IPS-18a (cell line): ENCODE measurements around the gene SCUBE1.

Experiments used
- H3K27ac ChIP-seq: one replicate; pipeline ENCODE4 v1.5.1; 2013; ENCODE audit warnings: low read length
- H3K27me3 ChIP-seq: one replicate; pipeline ENCODE4 v1.6.1; 2013; ENCODE audit warnings: mild to moderate bottlenecking, low read length; ENCODE audit not compliant: control insufficient read depth, insufficient read depth
- H3K36me3 ChIP-seq: one replicate; pipeline ENCODE4 v1.6.1; 2013; ENCODE audit warnings: low read depth, low read length; ENCODE audit not compliant: control insufficient read depth
- H3K4me1 ChIP-seq: one replicate; pipeline ENCODE4 v1.6.1; 2013; ENCODE audit warnings: low read depth, low read length; ENCODE audit not compliant: control insufficient read depth
- H3K4me3 ChIP-seq: one replicate; pipeline ENCODE4 v1.5.1; 2013; ENCODE audit warnings: low read length
- H3K9ac ChIP-seq: one replicate; pipeline ENCODE4 v1.6.1; 2013; ENCODE audit warnings: mild to moderate bottlenecking, low read length, moderate library complexity
- H3K9me3 ChIP-seq: one replicate; pipeline ENCODE4 v1.6.1; 2013; ENCODE audit warnings: low read depth, low read length; ENCODE audit not compliant: control insufficient read depth

Gene SCUBE1

GRCh38 chr22:43237280-43237679 is 105.9 kb downstream of the SCUBE1 start:
- no peaks in the 10 kb centered on the region for H3K36me3 ChIP-seq
- no peak overlapping the region for H3K9ac ChIP-seq
- H3K9me3 ChIP-seq = no peaks in the 10 kb centered on the region
- H3K4me1 ChIP-seq = no peaks in the 10 kb centered on the region
- no peaks in the 10 kb centered on the region for H3K27me3 ChIP-seq
- no peak overlapping the region for H3K4me3 ChIP-seq
- H3K27ac ChIP-seq = no peak overlapping the region

GRCh38 chr22:43236411-43237166 is 106.6 kb downstream of the SCUBE1 start:
- Histone ChIP-seq H3K27me3 (no peaks in the 10 kb centered on the region), H3K27ac (no peak overlapping the region), H3K4me1 (no peaks in the 10 kb centered on the region)

GRCh38 chr22:43235445-43236409 is 107.4 kb downstream of the SCUBE1 start:
- Histone ChIP-seq H3K9me3 (no peaks in the 10 kb centered on the region), H3K4me3 (no peak overlapping the region), H3K9ac (no peak overlapping the region), H3K4me1 (no peaks in the 10 kb centered on the region), H3K36me3 (no peaks in the 10 kb centered on the region), H3K27me3 (no peaks in the 10 kb centered on the region), H3K27ac (no peak overlapping the region)

More at GRCh38 chr22:43236411-43237166, 106.6 kb downstream of the SCUBE1 start:
- no peaks in the 10 kb centered on the region for H3K36me3 ChIP-seq
- H3K4me3 ChIP-seq = no peak overlapping the region
- H3K9ac ChIP-seq = no peak overlapping the region
- H3K9me3 ChIP-seq = no peaks in the 10 kb centered on the region

GRCh38 chr22:43234264-43234988 is 108.7 kb downstream of the SCUBE1 start:
- Histone ChIP-seq H3K9me3 (no peaks in the 10 kb centered on the region), H3K4me1 (no peaks in the 10 kb centered on the region), H3K36me3 (no peaks in the 10 kb centered on the region), H3K27me3 (no peaks in the 10 kb centered on the region), H3K9ac (no peak overlapping the region), H3K27ac (no peak overlapping the region), H3K4me3 (no peak overlapping the region)

GRCh38 chr22:43233529-43233928 is 109.6 kb downstream of the SCUBE1 start:
- no peaks in the 10 kb centered on the region for H3K36me3 ChIP-seq
- H3K27me3 ChIP-seq = no peaks in the 10 kb centered on the region
- no peak overlapping the region for H3K27ac ChIP-seq
- no peak overlapping the region for H3K4me3 ChIP-seq
- no peaks in the 10 kb centered on the region for H3K4me1 ChIP-seq
- no peaks in the 10 kb centered on the region for H3K9me3 ChIP-seq
- no peak overlapping the region for H3K9ac ChIP-seq

GRCh38 chr22:43232445-43232844 is 110.7 kb downstream of the SCUBE1 start:
- Histone ChIP-seq H3K4me3 (no peak overlapping the region), H3K36me3 (no peaks in the 10 kb centered on the region), H3K4me1 (no peaks in the 10 kb centered on the region), H3K27me3 (no peaks in the 10 kb centered on the region), H3K9ac (no peak overlapping the region), H3K9me3 (no peaks in the 10 kb centered on the region), H3K27ac (no peak overlapping the region)

GRCh38 chr22:43231724-43232034 is 111.5 kb downstream of the SCUBE1 start:
- Histone ChIP-seq H3K4me1 (no peaks in the 10 kb centered on the region), H3K27me3 (no peaks in the 10 kb centered on the region), H3K9me3 (no peaks in the 10 kb centered on the region), H3K27ac (no peak overlapping the region), H3K9ac (no peak overlapping the region), H3K4me3 (no peak overlapping the region), H3K36me3 (no peaks in the 10 kb centered on the region)

GRCh38 chr22:43230971-43231723 is 112.0 kb downstream of the SCUBE1 start:
- no peaks in the 10 kb centered on the region for H3K9me3 ChIP-seq
- H3K9ac ChIP-seq = no peak overlapping the region
- peak overlapping the region; percentile 46 for H3K4me3 ChIP-seq
- H3K27ac ChIP-seq = no peak overlapping the region
- H3K36me3 ChIP-seq = no peaks in the 10 kb centered on the region
- H3K27me3 ChIP-seq = no peaks in the 10 kb centered on the region
- peaks cover 1% of the 10 kb centered on the region for H3K4me1 ChIP-seq

- Histone ChIP-seq H3K9ac (no peak overlapping the region), H3K27ac (no peak overlapping the region), H3K36me3 (no peaks in the 10 kb centered on the region), H3K9me3 (no peaks in the 10 kb centered on the region), H3K27me3 (peaks cover 4% of the 10 kb centered on the region), H3K4me3 (no peak overlapping the region), H3K4me1 (peaks cover 5% of the 10 kb centered on the region)
Observed at GRCh38 chr22:43230571-43230970, 112.6 kb downstream of the SCUBE1 start.

GRCh38 chr22:43228863-43229262 is 114.3 kb downstream of the SCUBE1 start:
- H3K27ac ChIP-seq = no peak overlapping the region
- no peaks in the 10 kb centered on the region for H3K9me3 ChIP-seq
- no peak overlapping the region for H3K9ac ChIP-seq

GRCh38 chr22:43228330-43228729 is 114.8 kb downstream of the SCUBE1 start:
- peaks cover 5% of the 10 kb centered on the region for H3K4me1 ChIP-seq
- H3K36me3 ChIP-seq = no peaks in the 10 kb centered on the region
- no peak overlapping the region for H3K27ac ChIP-seq
- H3K4me3 ChIP-seq = no peak overlapping the region
- H3K9ac ChIP-seq = no peak overlapping the region
- peaks cover 11% of the 10 kb centered on the region for H3K27me3 ChIP-seq
- H3K9me3 ChIP-seq = no peaks in the 10 kb centered on the region

More at GRCh38 chr22:43228863-43229262, 114.3 kb downstream of the SCUBE1 start:
- Histone ChIP-seq H3K36me3 (no peaks in the 10 kb centered on the region), H3K4me1 (peaks cover 5% of the 10 kb centered on the region), H3K27me3 (peaks cover 11% of the 10 kb centered on the region), H3K4me3 (no peak overlapping the region)
